ENCODE data around the gene MGMT.

MGMT gene

DNA sequence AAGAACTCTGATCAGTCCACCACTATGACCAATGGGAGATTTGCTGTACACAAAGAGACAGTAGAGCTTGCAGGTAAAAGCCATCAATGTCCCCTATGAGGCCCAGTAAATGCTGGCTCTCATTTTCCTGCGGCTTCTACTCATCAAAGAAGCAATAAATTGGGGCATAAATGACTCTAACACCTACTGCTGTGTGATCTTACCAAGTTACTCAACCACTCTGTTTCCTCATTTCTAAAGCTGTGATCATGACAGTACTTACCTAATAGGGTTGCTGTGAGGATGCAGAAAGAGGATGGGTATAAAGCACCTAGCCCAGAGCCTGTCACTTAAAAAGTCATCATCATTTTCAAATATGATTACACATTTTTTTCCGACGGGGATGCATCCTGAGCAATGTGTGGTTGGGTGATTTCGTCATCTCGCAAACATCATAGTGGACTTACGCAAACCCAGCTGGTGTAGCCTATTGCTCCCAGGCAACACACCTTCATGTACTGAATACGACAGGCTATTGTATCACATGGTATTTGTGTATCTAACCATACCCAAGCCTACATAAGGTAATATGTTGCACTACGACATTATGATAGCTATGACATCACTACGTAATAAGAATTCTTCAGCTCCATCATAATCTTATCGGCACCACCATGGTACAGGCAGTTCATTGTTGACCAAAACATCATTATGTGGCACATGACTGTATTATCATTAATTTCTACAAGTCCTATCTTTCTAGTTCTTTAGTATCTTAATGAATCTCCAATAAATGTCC lies 7.1 kb upstream of the MGMT start:
- DNase-seq, result no peak

DNA sequence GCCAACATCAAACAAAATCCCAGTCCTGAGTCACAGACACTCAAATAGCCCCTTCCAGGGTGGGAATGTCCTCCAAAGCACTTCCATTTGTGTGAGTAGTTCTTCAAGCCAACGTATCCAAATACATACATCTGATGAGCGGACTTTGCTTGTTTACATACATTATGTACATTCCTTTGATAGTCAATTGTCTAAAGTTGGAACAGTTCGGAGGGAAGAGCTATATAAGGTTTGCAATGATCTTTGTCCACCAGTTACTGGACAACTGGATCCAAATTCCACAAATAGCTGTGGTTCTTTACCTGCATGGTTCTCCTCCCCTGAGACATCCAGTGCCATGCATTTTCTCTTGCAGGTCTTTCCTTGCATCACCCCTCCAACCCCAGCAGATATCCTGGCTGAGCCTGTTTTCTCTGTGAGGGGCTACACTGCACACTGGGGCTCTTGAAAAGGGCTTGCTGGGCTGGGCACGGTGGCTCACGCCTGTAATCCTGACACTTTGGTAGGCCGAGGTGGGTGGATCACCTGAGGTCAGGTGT lies 4.7 kb upstream of the MGMT start:
- no peak for DNase-seq

DNA sequence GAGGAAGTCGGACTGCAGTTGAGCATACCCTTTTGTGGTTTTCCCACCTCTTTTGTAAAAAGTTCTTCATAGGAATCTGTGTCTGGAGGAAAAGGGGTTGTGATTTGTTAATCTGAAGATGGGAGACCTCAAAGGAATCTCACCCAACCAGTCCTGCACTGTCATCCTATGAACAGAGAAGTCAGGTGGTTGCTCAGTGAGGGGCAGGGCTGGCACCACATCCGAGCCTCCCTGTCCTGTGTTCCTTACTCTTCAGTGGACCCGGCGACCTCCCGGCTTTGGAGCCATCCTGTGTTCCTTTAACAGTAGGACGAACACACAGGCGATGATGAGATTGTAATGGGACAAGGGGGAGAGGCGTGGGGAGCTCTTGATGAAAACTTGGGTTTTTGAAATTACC lies 2.8 kb upstream of the MGMT start:
- DNase-seq, result no peak

DNA sequence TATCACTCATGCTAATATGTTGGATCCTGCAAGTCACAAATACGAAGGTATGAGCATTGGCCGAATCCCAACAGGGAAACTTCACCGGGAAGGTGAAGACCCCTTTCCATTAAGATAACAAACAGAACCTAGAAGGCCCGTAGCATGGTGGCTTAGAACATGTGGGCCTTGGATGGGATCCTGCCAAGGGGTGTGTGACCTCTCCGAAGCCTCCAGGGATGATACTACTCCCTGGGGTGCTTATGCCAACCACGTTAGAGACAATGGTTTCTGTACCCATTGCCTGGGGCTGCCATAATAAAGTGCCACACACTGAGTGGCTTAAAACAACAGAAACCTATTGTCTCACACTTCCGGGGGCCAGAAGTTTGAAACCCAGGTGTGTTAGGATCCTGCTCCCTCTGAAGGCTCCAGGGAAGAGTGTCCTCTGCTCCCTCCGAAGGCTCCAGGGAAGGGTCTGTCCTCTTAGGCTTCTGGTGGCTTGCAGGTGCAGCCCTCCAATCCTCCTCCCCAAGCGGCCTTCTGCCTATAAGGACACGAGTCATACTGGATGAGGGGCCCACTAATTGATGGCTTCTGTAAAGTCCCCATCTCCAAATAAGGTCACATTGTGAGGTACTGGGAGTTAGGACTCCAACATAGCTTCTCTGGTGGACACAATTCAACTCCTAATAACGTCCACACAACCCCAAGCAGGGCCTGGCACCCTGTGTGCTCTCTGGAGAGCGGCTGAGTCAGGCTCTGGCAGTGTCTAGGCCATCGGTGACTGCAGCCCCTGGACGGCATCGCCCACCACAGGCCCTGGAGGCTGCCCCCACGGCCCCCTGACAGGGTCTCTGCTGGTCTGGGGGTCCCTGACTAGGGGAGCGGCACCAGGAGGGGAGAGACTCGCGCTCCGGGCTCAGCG lies 992 bp upstream of the MGMT start:
- DNase-seq, result no peak

DNA sequence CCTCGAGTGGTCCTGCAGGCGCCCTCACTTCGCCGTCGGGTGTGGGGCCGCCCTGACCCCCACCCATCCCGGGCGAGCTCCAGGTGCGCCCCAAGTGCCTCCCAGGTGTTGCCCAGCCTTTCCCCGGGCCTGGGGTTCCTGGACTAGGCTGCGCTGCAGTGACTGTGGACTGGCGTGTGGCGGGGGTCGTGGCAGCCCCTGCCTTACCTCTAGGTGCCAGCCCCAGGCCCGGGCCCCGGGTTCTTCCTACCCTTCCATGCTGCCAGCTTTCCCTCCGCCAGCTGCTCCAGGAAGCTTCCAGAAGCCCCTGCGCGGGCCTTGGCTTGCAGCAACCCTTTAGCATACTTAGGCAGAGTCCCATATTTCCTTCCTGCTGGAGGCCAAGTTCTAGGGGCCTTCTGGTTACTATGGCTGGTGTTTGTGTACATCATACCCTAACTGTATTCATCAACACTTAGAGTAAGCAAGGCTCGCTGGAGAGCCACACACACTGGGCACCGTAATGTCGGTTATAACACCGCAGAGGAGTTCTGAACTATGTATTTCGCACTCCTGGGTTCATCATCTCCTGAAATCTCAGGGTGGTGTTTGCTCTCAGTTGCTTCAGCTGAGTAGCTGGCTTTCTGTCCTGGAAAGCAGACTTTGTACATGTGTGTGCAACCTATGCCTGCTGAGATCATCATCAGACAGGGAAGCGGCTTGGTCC lies 471 bp downstream of the MGMT start:
- DNase-seq, result no peak

DNA sequence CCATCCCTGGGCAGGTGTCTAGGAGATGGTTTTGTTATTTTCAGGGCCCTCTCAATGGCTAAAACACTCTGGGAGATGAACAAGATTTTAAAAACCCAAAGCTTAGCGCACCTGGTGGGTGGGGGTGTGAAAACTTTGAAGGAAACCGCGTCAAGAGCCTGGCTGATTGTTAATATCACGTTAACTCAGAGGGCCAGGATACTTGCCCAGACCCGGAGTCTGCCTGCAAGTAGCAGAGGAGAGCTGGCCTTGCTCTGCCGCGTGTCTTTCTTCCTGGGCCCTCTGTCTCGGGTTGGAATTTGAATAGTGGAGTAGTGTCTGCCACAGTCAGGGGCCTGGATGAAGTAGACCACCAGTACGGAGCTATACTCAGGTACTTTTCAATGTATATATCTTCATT lies 1.1 kb downstream of the MGMT start:
- DNase-seq, result no peak

DNA sequence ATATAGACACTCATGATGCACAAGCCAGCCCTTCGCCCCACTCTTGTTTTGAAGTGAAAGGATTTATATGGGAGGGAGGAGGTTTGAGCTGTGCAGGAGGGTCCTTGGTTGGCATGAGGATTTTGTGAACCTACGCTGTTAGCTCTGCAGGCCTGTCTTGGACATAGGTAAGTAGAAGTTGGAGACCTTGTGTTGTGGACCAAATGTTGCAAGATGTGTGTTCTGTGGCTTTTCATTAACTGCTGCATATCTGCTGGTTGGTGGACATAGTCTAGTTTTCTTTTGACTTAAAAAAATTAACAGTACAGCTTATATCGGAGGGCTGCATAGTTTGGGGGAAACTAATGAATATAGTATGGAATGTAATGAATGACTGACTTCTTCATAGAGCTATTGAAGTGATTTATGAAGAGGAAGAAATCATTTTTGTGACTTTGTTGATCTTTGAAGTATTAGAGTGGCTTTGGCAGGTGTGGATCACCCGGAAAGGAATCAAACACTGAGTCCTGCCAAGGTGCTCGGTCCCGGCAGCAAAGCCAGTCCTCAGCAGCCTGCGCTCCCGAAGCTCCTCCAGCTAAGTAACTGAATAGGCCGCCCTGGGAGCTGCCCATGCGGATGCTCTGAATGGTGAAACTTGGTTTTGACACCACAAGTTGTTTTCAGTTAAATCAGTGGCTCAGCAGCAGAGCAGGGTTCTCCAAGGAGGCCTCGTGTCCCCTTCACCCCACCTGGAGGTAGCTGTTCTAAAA lies 3.2 kb downstream of the MGMT start:
- DNase-seq, result no peak

DNA sequence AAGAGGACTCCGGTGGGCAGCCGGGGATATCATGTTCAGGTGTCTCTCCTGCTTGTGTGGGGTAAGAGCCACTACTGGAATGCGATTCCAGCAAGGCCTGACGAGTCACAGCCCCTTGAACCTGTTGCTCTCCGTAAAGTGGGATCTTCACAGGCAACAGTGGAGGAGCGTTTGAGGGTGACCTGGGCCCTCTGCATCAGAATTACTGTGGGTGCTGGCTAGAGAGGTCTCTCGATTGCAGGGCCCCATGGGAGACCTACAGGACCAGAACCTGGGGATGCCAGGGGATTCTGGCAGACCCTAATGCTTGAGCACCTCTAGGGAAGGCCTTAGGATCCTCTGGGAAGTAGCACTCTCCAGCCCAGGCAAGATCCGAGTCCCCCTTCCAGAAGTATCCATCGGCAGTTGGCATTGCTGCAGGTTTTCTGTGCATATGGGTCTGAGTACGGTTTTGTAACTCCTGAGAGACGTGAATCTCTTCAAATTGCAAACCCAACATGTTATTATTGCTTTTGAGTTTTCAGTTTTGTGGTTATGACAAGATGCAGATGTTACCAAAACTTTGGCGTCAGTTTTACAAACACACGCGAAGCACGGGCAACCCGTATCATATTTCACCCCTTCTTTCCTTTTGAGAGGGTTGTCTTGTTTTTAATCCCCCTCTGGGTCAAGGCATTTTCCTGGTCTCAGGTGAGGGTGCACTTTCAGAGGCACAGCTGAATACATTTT lies 4.6 kb downstream of the MGMT start:
- DNase-seq, result no peak

DNA sequence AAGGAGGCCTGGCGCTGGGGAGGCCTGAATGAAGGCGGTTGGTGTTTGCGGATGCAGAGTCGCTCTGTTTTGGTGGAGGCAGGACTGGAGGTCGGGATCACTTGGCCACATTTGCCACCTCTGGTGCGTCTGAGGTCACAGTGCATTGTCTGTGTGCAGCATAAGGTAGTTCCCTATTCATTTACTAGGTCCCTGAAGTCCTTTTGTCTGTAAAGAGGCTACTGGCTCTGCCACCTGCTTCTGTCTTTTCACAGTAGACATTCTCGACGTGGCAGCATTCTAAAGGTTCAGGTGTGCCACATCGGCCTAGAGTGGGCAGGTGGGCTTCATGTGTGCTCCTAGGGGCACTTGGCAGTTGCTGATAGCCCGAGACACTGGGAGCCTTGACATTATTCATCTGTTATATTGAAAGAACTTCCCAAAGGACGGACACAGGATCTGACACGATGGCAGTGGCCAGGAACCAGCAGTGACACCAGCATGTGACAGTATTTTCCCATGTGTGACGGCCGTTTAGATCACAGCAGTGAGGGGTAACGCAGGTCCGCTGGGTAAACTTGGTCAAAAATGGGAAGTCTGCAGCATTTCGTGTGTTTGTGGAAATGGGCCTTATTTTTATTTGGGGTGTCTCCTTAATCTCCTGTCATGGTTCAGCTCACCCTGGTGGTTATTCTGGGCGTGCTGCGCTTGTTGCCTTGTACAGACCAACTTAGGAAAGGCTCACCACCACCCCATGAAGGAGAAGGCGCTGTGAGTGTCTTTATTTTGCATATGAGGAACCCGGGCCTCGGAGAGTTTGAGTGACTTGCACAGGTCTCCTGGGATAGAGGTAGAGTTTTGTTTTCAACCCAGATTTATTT lies 5.9 kb downstream of the MGMT start:
- no peak for DNase-seq

DNA sequence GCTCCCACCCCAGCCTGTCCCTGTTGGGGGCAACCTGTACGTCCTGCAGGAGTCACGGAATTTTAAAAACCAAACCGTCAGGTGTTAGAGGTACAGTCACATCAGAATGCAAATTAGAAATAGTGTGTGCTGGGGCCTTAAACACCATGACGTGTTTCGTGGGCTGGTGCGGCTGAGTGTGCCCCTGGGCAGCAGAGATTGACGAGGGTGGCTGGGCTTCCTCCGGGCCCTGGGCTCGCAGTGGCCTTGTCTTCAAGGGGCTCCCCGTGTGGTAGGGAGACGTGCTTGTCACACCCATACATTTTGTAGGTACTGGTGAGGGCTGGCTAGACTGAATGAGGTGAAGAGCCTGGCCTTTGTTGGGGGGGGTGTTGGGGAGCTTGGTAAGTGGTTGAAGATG lies 7.6 kb downstream of the MGMT start:
- no peak for DNase-seq

DNA sequence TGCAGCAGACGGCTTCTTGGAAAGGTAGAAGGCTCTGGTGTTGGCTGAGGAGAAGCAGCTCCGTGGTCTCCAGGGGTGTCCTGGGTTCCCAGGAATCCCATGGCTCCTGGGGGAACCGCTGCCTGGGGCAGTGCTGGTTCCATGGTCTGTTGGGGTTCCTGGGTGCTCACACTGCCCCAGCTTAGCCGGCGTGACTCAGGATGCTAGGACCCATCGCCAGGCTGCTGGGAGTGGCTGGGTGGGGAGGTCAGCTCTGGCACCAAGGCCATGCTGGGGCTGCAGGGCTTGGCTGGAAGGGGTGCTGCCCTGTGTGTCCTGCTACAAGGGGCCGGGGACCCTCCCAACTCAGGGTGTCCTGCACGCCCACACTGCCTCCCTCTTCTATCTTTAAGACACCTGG lies 9.4 kb downstream of the MGMT start:
- no peak for DNase-seq

DNA sequence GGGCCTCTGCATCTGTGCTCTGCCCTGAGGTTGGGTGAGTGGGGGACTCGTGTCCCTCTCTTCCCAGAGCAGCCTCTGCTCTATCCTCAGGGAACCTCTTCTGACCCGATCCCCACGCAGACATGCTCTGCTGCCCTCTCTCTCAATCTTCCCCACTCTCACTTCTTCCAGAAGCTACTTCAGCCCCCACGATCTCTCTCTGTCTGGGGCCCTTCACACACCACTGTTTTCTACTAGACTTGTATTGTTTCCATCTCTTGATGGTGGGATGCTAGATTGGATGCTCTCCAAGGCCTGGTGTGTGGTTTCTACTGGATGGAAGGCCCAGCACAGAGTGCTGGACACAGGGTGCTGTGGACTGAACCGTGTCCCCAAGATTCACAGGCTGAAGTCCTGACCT lies 10.0 kb downstream of the MGMT start:
- no peak for DNase-seq

DNA sequence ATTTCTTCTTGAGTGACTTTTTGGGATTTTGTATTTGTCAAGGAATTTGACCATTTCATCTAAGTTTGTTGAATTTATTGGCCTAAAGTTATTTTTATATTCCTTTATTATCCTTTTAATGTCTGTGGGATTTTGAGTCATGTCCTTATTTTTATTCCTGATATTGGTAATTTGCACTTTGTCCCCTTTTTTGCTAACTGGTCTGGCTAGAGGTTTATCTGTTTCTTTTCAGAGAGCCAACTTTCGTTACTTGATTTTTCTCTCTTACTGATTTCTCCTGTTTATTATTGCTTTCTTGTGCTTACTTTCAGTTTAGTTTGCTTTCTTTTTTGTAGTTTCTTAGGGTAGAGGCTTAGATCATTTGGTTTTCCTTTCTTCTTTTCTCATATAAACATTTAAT lies 14.6 kb downstream of the MGMT start:
- DNase-seq, result no peak

DNA sequence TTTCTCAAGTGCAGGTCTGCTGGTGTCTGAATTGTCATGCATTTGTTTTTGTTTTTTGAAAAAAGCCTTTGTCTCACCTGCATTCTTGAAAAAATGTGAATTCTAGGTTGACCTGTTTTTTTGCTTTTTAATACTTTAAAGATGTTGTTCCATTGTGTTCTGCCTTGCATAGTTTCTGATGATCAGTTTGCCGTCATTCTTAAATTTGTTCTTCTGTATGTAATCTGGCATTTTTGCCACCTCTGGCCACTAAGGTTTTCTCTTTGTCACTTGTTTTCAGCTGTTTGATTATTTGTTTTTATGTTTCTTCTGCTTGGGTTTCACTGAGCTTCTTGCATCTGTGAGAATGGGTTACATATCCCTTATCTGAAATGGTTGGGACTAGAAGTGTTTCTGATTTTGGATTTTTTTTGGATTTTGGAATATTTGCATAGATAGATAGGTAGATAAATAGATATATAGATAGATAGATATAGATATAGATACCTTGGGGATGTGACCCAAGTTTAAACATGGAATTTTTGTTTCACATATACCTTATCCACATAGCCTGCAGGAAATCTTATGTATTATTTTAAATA lies 16.5 kb downstream of the MGMT start:
- no peak for DNase-seq

DNA sequence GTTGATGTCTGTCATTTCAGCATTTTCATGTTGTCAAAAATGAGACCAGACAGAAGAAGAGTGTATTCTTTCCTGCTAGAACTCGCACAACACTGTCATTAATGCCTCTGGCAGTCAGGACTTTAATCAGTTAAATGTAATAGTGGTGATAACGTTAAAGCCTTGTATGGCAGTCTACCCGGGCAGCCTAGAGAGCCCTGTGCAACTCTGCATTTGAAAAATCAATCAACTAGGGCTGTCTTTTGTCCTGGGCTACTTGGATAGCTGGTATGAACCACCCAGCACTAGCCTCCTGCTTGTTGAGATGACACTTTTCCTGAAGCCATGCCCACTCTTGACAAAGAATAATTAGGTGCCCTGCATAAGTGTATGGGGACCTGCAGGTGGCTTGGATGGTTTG lies 19.8 kb downstream of the MGMT start:
- no peak for DNase-seq

DNA sequence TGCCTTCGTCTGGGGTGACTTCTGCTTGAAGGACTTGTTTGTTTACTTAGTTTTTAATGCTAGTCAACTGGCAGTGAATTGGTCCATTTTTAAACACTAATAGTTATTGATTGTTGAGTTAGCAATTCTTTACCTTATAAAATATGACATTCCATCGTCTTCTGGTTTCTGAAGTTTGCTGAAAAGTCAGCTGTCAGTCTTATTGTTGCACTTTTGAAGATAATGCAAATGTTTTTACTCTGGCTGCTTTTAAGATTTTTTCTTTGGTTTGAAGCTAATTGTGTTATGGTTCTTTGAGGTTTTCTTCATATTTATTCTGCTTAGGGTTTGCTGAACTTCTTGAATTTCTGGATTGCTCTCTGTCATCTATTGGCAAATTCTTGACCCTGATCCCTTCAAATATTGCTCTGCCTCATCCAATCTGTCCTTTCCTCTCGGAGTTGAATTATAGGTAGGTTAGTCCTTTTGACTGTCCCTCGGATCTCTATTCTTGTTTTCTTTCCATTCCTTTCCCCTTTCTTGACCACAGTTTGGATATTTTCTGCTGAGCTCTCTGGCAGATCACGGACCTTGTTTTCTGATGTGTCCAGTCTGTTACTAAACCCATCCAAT lies 24.2 kb downstream of the MGMT start:
- DNase-seq, result no peak

DNA sequence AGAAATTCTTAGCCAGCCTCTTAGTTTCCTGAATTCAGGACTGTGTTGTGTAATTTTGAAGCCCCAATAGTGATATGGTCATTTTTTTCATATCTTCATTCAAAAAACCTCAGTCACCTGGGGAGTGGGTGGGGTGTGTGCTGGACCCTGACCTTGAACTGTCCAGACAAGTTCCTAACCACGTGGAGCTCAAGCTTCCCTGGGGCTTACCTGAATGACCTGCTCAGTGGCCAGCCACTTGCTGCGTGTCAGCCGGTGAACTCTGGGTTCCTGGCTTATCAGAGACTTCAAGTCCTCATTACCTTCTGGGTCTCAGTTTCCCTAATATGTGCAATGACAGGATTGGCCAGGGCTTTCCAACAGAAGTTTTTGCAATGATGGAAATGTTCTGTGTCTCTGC lies 27.1 kb downstream of the MGMT start:
- no peak for DNase-seq

DNA sequence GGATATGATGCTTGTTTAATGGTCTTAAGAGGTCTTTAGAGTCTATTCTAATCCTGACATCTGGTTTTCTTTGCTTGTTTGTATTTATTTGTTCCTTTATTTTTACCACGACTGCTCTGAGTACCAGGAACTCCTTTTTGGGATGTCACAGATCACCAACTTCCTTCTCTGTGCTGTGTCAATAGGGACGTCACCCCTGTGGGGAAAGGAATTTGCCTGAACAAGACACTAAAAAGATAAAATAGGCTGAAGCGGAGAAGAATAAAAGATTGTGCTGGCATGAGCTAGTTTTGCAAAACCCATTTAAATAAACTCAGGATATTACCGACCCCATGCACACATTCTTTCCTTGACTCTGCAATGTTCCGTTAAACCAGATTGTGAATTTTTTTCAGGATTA lies 27.7 kb downstream of the MGMT start:
- no peak for DNase-seq

DNA sequence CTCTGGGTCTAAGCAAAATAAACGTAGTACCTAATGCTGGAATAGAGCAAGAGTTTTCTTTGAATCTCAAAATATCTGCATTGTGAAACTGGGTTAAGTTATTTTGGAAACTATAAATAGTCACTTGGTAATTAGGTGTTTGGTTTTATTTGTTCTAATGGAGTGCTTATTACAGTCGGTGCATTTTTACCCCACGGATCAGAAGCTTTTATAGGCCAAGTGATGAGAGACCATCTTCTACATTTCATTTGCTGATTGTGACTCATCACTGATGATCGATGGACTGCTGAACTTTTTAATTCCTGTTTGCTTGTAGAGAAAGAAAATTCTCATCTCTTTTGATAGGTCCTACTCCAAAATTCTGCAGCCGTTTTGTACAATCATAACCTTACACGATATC lies 28.2 kb downstream of the MGMT start:
- DNase-seq, result no peak

DNA sequence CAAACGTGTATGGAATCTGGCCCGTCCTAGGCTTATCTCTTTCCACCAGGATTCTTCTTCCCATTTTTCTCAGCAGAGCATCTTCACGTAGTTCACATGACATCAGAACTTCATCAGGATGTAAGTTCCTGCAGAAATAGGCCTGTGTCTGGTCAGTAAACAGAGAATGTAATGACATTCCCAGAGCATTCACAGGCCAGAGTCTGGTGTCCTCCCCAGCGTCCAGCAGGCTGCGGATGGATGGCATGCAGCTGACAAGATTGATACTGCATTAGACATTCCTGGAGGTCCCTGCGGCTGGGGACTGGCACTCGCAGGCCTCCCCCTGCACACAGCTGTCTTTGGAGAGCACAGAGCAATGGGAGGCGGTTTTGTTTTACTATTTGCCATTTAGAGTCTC lies 28.7 kb downstream of the MGMT start:
- DNase-seq, result no peak

All from NCI-H2029 (cell line).